T-helper 22 cell (primary cell): Measurements from ENCODE around the gene NLRX1.
A peak's percentile ranks its signal among the peaks of the same experiment; 100 is the strongest.
"Not testable (repeated sequence)": the region's sequence is repeated elsewhere in the genome, so short reads cannot be mapped to it uniquely, and the experiment has no call there.

ENCODE experiments used
- DNase-seq: peaks from one replicate; pipeline ENCODE4 v3.0.0-alpha.2; 2020; ENCODE audit warnings: low read depth

NLRX1 gene, protein sequence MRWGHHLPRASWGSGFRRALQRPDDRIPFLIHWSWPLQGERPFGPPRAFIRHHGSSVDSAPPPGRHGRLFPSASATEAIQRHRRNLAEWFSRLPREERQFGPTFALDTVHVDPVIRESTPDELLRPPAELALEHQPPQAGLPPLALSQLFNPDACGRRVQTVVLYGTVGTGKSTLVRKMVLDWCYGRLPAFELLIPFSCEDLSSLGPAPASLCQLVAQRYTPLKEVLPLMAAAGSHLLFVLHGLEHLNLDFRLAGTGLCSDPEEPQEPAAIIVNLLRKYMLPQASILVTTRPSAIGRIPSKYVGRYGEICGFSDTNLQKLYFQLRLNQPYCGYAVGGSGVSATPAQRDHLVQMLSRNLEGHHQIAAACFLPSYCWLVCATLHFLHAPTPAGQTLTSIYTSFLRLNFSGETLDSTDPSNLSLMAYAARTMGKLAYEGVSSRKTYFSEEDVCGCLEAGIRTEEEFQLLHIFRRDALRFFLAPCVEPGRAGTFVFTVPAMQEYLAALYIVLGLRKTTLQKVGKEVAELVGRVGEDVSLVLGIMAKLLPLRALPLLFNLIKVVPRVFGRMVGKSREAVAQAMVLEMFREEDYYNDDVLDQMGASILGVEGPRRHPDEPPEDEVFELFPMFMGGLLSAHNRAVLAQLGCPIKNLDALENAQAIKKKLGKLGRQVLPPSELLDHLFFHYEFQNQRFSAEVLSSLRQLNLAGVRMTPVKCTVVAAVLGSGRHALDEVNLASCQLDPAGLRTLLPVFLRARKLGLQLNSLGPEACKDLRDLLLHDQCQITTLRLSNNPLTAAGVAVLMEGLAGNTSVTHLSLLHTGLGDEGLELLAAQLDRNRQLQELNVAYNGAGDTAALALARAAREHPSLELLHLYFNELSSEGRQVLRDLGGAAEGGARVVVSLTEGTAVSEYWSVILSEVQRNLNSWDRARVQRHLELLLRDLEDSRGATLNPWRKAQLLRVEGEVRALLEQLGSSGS

DNA sequence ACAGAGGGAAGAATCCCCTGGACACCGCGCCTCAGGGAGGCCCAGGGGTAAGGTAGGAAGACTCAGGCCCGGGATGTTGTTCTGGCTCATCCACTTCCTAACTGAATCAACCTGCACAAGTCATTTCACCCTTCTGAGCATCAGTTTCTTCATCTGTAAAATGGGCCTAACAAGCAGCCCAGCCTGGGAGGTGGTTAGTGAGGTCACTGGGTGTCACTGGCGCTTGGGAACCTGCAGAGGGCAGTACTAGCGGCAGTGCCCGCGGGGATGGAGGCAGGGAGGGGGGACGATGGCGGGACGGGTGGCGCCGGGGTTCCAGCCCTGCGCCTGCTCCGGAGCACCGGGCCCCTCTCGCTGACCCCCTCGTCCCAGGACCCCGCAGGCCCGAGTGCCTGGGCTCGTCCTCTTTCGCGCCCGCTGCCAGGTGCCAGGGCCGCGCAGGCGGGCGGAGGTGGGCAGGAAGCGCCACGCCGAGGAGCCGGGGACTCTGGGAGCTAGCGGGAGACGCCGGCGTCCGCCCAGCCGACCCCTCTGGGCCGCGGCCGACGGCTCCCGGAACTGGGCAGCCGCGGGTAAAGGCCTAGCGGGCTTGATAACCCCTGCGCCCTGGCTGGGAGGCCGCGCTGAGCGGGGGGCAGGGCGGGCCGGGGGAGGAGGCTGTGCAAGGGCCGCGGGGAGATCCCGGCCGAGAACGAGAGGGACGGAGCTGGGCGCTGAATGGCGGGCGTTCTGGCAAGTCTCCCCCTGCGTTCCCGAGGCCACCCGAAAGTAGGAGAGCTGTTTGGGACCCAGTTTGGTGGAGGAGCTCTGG is at the start of gene NLRX1:
NLRX1 (plus strand) TSS at position 255 of the 811 bp plus-strand sequence. CDS start 2,679 bp downstream, outside the sequence.
- peak; percentile 64 for DNase-seq

DNA sequence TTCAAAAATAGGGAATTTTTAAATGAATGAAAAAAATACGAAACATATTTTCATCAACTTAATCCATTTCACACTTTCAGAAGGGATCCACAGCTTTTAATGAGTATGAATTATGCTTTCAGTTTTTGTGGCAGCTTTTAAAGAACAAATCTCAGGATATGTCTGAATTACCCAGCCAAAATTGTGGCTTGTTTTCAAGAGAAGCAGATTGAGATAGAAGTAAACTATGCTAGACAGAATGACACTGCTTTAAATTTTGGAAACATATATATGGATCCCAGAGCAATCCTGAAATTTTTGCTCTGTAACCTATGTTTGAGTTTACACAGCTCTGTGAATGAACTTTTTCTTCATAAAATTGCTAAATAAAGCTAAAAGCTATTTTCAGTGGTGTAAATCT is 49.6 kb upstream of the NLRX1 start:
- DNase-seq = no peak

DNA sequence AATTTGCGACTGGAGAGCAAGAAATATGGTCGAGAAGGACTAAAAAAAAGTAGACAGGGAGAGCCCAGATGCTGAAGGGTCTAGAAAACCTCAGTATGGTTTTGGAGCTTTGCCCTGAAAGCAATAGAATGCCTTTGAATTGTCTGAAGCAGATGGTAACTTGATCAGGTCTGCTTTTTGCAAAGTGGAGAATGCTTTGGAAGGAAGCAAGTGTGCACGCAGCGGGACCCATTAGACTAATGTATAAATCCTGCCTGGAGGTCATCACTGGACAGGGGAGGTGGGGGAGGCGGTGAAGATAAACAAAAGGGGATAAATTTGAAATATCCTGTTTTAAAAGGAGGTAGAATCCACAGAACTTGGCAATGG is 47.9 kb upstream of the NLRX1 start:
- no peak for DNase-seq

DNA sequence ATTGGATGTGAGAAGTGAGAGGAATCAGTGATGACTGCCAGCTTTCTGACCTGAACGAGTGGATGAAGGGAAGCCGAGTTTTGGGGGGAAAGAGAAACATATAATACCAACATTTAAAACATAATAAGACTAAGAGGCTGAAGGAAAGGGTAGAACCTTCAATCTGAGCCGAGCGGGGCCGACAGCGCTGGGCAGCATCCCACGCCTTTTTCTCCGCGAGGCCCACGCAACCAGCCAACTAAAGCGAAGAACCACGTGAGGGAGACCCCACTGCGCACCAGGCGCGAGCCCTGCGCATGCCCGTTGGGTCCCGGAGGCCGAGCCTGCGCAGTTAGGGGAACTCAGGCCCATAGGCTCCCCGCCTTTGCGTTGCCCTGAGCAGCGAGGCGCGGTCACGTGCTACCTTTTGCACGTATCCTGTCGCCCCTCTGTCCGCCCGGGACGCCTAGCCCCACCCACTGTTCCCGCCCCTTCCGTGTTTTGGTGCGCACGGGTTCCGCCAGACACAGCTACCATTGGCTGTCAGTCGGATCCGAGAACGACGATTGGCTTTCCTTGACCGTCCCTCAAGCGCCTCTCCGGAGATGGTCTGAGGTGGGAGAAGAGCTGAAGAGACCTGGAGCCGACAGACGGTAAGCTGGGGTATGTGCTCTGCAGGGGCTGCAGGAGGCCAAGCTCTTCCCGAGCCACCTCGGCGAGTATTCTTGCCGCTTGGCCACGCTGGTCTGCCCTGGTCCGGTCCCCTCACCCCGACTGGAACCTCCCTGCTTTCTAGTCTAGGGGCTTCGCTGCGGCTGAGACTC is 47.3 kb upstream of the NLRX1 start, which contains the start of gene HINFP:
HINFP (plus strand) TSS at position 573 of the 803 bp plus-strand sequence. CDS start 5,365 bp downstream, outside the sequence.
- DNase-seq = peak; percentile 100

DNA sequence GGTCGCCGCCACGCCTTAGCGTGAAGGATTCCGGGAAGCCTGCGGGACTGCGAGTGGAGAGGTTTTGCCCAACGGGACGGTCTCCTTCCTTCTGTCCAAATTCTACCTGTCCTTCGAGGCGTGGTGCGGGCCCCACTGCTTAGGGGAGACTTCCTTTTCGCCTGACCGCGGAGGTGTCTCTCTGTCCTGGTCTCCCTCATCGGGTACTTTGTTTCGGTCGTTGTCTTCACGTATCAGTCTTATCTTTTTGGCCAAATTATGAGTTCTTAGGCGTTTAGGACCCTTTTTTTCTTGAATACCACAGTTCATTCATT is 46.8 kb upstream of the NLRX1 start:
- DNase-seq = no peak

DNA sequence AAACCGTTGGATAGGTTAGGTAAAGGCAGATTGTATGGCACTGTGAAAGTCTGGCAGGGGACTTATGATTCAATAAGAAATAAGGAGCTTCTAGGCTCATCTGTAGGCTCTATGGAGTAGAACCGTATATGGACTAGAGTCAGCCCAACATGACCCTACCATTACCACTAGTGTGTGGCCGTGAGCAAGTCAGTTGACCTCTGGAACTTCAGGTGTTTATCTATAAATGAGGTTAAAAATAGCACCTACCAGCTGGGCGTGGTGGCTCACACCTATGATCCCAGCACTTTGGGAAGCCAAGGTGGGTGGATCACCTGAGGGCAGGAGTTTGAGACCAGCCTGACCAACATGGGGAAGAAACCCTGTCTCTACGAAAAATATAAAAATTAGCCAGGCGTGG is 42.7 kb upstream of the NLRX1 start:
- no peak for DNase-seq

DNA sequence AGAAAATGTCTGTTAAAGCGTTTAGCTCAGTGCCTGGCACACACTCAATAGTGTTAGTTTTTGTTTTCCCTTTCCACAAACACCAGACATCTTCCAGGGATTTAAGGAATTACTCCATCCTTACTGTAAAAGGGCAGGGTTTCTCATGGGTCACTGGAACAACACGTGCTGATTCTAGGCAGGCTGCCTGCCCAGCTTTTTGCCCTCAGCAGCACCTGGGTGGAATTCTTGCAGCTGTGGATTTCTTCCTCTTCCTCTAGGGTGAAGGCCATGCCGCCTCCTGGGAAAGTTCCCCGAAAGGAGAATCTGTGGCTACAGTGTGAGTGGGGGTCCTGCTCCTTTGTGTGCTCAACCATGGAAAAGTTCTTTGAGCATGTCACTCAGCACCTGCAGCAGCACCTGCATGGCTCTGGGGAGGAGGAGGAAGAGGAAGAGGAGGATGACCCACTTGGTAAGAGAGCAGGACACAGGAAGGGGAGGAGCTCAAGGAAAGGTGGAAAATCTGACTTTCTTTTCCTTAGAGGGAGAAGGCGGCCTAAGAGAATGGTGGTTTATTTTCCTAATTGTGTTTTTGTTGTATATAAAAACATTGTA is 41.8 kb upstream of the NLRX1 start:
- DNase-seq = no peak

DNA sequence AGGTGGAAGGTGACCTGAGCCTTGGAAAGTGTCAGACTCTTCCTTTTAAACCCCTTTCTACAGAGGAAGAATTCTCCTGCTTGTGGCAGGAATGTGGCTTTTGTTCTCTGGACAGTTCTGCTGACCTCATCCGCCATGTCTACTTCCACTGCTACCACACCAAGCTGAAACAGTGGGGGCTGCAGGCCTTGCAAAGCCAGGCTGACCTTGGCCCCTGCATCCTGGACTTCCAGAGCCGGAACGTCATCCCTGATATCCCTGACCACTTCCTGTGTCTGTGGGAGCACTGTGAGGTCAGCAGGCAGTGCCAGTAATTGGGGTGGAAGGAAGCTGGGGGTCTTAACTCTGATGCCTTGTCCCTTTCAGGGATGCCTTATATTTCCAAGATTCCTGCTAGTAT is 37.9 kb upstream of the NLRX1 start:
- no peak for DNase-seq

DNA sequence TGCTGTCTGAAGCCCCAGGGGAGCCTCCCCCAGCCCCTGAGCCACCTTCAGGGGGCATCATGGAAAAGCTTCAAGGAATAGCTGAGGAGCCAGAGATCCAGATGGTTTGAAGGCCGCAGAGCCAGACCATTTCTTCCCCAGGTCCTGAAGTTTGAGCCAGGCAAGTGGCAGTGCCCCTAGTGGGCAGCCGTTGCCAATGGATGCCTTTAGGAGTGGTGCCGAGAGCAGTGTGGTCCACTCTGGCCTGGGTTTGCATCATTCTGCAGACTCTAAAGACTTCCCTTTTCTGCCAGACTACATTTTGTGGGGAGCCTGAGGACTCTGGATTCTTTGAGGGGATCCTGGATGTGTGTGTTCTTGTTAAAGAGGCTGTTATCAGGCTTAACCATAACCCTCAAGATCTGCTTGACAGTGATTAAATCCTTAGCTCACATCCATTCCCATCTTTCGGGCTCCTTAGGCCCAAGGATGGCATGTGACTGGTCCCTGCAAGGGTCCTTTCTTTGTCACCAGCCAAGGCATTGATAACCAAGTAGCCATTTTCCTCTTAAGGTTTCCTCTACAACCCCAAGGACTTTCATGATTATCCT is 34.0 kb upstream of the NLRX1 start:
- DNase-seq = no peak

DNA sequence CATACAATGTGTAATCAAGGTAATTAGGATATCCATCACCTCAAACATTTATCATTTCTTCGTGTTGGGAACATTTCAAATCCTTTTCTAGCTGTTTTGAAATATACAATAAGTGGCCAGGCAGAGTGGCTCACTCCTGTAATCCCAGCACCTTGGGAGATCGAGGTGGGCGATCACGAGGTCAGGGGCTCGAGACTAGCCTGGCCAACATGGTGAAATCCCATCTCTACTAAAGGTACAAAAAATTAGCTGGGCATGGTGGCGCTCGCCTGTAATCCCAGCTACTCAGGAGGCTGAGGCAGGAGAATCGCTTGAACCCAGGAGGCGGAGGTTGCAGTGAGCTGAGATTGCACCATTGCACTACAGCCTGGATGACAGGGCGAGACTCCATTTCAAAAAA is 29.2 kb upstream of the NLRX1 start:
- DNase-seq = not testable (repeated sequence)

DNA sequence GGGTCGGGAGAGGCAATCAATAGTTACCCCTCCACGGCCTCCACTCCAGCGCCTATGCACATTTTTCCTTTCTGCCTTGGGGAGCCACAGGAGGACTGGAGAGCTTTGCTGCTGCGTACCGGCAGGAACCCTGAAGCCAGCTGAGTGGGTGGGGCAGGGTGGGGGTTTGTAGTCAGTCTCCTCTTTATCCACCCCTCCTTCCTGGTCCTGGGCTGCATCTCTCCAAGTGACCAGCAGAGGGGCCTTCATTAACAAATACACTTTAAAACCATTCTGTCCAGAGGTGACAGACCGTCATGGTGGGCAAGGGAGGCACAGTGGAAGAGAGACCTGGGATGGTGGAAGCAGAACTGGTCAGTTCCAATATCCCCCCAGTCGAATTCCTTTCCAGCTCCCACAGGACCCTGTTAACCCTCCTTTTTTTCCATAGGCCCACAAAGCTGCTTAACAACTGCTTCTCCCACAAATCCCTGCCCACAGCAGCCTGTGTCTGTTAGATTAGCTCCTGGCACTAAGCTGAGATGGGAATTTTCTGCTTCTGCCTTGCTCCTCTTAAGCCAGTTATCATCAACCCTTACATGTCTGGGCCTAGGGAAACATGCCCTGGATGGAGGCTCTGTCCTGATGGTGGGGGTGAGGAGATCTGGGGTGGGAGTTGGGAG is 23.6 kb upstream of the NLRX1 start:
- DNase-seq = no peak

DNA sequence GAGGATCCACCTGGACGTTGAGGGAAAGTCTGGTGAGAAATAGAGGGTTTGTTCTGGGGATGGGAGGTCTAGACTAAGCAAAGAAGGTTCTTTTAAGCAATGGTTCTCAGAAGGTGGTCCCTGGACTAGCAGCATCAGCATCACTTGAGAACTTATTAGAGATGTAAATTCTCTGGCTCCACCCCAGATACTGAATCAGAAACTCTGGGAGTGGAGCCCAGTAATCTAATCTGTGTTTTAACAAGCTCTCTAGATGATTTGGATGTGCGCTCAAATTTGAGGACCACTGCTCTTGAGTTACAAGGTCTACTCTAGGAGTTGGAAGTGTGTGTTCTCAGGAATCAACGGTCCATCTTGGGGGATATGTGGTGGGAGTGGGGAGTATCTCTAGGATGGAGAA is 23.0 kb upstream of the NLRX1 start:
- no peak for DNase-seq

DNA sequence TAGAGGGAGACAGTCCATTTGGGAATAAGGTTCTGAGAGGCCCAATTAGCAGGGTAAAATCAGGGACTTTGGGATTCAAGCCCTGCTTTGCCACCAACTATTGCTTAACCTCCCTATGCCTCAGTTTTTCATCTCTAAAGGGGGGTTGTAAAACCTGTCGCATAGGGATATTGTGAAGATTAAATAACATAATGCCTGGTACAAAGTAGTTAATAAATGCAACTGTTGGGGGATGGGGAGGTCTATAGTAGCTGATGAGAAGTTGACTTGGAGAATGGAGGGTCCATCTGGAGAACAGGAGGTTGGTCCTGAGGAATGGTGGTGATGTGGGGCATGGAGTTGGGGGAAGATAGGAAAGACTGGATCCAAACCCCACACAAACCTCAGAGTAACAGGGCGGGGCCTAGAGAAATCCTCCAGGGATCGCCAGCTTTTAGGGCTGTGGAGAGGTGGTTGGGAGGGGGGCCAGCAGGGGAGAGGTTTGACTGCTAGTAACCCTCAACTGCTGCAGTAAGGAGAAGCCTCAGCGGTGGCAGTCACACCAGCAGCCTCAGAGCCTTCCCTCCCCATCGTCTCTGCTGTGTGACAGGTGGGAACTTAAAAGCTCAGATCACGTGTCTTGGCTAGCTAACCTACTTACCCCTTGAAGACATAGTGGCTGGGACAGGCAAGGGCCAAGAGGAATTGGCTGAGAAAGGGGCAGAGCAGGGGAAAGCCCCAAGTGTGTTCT is 20.8 kb upstream of the NLRX1 start:
- DNase-seq = no peak

DNA sequence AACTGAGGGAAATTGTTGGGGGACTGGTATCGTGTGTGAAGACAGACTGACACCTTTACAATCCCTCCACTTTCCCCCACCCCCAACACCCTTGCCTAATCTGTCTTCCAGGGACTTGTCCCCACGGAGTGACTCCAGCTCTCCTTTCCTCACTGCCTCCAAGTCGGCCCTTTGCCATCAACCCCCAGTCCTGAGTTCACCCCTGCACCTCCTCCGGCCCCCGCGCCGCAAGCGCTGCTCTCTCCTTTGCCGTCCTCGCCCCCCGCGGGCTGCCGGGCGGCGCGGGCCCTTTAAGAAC is 19.9 kb upstream of the NLRX1 start:
- DNase-seq = no peak

DNA sequence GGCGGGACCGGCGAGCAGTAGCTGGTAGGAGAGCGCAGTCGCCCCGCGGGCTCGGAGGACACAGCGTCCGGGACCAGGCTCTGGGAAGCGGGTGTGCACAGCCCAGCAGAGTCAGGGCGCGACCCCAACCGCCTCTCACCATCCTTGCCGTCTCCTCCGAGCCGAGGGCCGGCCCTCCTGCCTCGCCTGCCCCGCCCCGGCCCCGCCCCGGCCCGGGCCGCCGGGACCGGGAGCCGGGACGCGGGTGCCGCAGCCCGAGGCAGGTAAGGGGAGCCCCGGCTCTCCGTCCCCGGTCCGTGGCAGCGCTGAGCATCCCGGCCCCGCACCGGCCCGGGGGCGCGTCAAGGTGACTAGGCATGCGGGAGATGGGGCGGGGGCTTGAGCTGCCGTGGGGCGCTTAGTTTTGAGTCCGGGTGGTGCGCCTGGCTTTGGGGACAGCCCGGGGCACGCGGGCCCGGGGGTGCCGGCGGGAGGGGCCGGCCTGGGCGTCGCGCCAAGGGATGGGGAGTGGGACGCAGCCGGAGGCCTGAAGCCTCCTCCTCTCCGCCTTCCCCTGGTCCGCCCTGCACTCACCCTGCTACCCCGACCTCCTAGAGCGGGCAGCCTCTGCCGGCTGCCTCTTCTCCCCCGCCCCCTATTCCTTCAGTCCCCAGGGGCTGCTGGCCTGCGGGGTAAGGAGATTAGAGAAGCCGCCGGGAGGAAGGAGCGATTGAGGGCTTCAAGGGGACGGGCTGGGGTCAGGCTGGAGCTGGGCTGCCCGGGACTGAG is 19.3 kb upstream of the NLRX1 start, which contains the start of gene ABCG4:
ABCG4 (plus strand) TSS at position 35 of the 768 bp plus-strand sequence. CDS start 914 bp downstream, outside the sequence.
- DNase-seq = no peak

DNA sequence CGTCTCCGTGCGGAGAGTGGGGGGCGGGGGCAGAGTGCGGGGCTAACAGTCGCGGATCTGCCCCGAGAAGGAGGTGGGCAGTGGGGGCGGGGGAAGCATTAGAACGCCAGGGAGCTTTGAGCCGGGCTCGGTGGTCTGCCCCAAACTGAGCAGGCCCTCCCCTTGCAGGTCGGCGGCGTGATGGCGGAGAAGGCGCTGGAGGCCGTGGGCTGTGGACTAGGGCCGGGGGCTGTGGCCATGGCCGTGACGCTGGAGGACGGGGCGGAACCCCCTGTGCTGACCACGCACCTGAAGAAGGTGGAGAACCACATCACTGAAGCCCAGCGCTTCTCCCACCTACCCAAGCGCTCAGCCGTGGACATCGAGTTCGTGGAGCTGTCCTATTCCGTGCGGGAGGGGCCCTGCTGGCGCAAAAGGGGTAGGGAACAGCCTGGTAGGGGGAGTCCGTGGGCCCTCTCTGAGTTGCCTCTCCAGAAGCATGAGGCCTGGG is 18.7 kb upstream of the NLRX1 start:
- DNase-seq = no peak

DNA sequence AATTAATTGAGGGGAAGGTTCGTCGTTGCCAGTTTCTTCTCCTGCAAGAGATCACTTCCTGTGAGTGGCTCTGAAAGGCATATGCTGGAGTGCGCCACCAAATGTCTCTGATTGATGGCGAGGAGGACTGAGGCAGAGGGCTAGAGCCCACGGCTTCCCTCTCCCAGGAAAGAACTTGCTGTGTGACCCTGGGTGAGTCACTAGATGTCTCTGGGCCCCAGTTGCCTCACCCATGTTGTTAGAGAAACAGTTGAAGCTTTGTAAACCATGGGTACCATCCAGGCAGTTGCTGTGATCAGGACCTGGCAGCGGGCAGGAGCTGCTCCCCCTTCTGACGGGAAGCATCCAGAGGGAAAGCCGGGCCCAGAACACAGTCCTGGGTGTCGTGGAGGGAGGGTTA is 16.5 kb upstream of the NLRX1 start:
- no peak for DNase-seq

DNA sequence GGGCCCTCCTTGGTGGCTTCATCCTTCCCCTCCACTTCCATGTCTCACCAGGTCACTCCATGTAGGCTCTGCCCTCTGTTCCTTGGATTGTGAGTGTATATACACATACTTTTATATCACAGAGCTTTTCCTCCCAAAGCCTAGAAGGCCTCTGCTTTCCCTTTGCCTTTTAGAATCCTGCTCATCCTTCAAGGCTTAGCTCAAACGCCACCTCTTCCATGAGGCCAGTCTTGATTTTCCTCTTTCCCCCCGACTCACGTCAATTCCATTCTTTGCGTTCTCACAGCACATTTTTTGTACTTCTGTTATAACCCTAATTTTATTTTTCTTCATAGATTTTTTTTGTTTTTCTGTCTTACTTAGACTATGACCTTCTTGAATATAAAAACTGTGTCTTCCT is 15.9 kb upstream of the NLRX1 start:
- DNase-seq = no peak
